HL-60 (cell line): ENCODE measurements around the gene SIL1.

Experiments
- POLR2AphosphoS5 ChIP-seq: IDR thresholded peaks from 2 replicates; pipeline ENCODE4 v1.6.1; 2012; ENCODE audit warnings: low read depth
- TF ChIP-seq, protein P1 (sequence below): IDR thresholded peaks from one replicate; pipeline ENCODE4 v1.5.1; 2011; ENCODE audit warnings: low read length, control low read depth, inconsistent platforms; ENCODE audit not compliant: insufficient read depth

DNA sequence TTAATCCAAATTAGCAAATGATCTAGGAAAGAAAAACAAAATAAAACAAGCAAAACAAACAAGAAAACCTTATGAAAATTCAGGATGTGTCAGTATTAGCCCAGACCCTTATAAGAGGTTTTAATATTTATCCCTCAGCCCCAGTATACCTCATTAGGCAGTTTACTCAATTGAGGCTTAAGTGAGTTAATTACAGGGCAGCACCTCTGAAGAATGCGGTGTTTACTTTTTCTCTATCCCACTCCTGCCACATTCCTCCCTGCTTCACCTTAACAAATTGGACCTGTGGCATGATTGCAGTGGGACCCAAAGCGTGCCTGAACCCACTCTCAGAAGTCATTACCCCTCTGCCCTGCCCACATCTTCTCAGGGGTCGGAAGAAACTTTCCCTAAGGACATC lies 67.1 kb downstream of the SIL1 start:
- TF ChIP-seq, protein P1, sequence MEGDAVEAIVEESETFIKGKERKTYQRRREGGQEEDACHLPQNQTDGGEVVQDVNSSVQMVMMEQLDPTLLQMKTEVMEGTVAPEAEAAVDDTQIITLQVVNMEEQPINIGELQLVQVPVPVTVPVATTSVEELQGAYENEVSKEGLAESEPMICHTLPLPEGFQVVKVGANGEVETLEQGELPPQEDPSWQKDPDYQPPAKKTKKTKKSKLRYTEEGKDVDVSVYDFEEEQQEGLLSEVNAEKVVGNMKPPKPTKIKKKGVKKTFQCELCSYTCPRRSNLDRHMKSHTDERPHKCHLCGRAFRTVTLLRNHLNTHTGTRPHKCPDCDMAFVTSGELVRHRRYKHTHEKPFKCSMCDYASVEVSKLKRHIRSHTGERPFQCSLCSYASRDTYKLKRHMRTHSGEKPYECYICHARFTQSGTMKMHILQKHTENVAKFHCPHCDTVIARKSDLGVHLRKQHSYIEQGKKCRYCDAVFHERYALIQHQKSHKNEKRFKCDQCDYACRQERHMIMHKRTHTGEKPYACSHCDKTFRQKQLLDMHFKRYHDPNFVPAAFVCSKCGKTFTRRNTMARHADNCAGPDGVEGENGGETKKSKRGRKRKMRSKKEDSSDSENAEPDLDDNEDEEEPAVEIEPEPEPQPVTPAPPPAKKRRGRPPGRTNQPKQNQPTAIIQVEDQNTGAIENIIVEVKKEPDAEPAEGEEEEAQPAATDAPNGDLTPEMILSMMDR = no peak
- no peak for TF ChIP-seq POLR2AphosphoS5
